T-helper 1 cell (primary cell): ENCODE measurements around the gene ATP13A3.
"Not testable (repeated sequence)": the region's sequence is repeated elsewhere in the genome, so short reads cannot be mapped to it uniquely, and the experiment has no call there.

Experiments
- DNase-seq, 5 donors: peaks; one replicate each; pipeline ENCODE4 v3.0.0-alpha.2; 2012 to 2020
- total RNA-seq, 4 donors: gene quantifications; one replicate each; lab custom pipeline; 2026; lab: John Stamatoyannopoulos, UW

Gene ATP13A3
- total RNA-seq, result 83.0 to 132 (median 122) reads per million in 4 donors

- DNase-seq, result peak; percentile 86 to 95 (median 88)
These were observed at the start of gene ATP13A3 for GRCh38 chr3:194486540-194487288. ATP13A3 (minus strand) TSS chr3:194487002; CDS start chr3:194462190, 24,812 bp downstream.

DNA sequence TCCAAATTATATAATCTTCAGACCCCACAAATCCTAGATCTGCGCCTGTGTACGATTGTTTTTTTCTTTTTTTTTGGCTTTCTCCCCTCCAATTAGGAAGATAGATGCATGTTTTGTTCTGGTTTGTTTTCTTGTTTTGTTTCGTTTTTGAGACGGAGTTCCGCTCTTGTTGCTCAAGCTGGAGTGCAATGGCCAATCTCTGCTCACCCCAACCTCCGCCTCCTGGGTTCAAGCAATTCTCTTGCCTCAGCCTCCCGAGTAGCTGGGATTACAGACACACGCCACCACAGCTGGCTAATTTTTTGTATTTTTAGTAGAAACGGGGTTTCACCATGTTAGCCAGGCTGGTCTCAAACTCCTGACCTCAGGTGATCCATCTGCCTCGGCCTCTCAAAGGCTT, 48.4 kb upstream of the ATP13A3 start:
- DNase-seq, result not testable (repeated sequence)

GRCh38 chr3:194534243-194534642, 47.4 kb upstream of the ATP13A3 start:
- no peak for DNase-seq

GRCh38 chr3:194532591-194532990, 45.8 kb upstream of the ATP13A3 start:
- no peak for DNase-seq

DNA sequence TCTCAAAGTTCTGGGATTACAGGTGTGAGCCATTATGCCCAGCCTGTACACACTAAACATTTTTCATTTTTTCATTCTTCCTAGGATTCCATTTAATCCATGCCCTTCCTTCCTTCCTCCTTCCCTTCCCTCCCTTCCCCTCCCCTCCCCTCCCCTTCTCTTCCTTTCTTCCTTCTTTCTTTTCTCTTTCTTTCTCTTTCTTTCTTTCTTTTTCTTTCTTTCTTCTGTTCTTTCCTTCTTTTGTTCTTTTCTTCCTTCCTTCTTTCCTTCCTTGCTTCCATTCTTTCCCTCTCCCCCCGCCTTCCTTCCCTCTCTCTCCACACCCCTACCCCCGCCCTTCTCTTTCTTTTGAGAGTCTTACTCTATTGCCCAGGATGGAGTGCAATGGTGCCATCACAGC, 40.9 kb upstream of the ATP13A3 start:
- no peak for DNase-seq

DNA sequence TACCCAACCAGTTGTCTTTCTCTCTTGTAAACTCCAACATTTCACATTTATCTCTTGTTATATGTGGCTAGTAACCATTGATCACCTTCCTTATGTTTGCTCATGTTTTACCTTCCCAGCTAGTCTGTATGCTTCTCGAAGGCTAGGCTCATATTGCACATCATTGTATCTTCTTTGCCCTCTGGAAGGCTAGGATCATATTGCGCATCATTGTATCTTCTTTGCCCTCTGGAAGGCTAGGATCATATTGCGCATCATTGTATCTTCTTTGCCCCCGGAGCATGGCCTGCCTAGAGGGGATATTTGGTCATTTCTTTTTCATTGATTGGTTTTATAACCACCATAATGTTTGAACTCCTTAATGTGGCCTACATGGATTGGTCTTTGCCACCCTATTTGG, 39.4 kb upstream of the ATP13A3 start:
- no peak for DNase-seq

DNA sequence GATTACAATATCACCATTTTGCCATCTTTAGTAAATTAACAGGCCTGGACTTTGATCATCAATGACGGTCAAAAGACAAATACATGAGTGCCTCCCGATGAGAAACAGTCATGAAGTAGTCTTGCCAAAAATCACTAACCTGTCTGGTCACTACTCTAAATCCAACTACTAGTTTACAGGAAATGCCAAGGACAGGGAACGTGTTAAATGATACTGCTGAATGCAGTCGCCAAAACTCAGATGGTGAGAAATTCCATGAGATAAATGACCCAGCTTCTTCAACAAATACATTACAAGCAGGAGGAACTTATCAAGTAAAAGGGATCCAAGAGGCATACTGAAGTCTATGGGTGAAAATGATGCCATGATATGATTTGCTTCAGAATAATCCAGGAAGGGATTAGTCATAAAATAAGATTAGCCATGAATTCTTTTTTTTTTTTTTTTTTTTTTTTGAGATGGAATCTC, 35.8 kb upstream of the ATP13A3 start:
- DNase-seq, result no peak

DNA sequence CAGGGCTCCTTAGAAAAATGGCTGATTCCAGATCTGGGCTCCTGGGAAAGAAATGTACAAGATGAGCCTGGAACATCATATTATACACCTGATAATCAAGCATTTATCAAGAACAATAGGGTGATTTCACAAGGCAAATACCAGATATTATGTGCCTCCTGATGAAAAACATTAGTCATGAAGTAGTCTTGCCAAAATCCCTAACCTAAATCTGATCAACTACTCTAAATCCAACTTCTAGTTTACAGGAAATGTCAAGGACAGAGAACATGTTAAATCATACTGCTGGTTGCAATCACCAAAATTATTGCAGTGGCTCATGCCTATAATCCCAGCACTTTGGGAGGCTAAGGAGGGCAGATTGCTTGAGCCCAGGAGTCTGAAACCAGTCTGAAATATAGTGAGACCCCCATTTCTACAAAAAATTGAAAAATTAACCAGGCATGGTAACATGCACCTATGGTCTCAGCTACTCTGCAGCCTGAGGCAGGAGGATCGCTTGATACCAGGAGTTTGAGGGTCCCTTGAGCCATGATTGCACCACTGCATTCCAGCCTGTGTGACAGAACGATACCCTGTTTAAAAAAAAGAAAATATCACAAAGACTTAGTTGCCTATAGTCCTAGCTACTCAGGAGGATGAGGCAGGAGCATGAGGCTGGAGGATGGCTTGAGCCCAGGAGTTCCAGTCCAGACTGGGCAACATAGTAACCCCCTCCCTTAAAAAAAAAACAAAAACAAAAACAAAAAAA, 34.9 kb upstream of the ATP13A3 start:
- DNase-seq, result no peak

- peak in 1 of 5 donors; percentile 85 for DNase-seq
These were observed 33.9 kb upstream of the ATP13A3 start for GRCh38 chr3:194520682-194521162.

DNA sequence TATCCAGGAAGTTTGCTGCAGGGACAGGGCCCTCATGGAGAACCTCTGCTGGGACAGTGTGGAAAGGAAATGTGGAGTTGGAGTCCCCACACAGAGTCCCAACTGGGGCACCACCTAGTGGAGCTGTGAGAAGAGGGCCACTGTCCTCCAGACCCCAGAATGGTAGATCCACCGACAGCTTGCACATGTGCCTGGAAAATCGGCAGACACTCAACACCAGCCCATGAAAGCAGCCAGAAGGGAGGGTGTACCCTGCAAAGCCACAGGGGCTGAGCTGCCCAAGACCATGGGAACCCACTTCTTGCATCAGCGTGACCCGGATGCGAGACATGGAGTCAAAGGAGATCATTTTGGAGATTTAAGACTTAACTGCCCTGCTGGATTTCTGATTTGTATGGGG, 33.4 kb upstream of the ATP13A3 start:
- DNase-seq, result not testable (repeated sequence)

DNA sequence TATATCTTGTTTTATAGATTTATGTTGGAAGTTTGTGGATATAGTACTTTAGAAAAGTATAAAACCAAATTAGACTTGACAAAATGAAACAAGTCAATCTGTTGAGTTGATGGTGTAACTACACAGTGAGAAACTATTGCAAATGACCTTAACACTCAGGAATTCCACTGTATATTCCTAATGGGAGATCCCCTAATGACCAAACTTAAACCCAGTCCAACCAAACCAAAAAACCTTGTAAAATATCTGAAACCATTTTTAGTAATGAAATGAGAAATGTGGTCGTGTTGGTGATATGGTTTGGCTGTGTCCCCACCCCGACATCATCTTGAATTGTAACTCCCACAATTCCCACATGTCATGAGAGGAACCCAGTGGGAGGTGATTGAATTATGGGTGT, 31.9 kb upstream of the ATP13A3 start:
- no peak for DNase-seq

DNA sequence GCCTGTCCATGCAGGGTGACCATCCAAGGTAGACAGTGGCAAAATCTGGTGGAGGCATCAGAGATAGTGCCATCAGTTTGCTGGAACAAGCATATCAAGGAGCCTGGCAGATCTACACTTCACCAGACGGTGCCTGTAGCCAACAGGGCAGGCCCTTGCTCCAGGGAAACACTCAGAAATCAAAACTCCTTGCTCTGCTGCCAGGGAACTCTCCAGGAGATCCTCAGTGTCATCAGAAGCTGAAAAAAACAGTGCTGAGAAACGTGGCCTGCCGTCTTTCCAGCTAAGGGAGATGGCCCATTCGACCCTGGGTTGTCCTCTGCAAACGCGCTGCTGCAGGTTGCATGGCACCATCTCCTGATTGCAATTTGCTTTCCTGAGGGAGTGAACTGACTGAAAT, 30.5 kb upstream of the ATP13A3 start:
- no peak for DNase-seq

DNA sequence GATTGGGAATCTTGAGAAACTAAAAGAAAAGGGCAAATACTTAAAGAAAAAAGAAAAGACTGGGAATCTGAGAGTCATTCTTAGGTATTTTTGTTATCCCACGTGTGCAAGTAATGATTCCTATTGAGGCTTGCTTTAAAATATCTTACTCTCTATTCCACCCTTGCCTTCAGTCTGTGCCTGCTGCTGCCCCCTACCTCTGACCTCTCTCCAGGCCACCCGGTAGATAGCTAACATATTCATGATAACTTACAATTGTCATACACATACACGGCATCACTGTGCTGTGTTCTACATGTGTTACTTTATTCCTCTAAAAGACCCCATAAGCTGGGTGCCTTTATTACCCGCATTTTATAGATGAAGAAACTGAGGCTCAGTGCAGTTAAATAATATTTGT, 27.8 kb upstream of the ATP13A3 start:
- no peak for DNase-seq

- DNase-seq, result no peak
These were observed 26.2 kb upstream of the ATP13A3 start for GRCh38 chr3:194512895-194513601.

- DNase-seq, result no peak
These were observed 22.0 kb upstream of the ATP13A3 start for GRCh38 chr3:194508491-194509453.

DNA sequence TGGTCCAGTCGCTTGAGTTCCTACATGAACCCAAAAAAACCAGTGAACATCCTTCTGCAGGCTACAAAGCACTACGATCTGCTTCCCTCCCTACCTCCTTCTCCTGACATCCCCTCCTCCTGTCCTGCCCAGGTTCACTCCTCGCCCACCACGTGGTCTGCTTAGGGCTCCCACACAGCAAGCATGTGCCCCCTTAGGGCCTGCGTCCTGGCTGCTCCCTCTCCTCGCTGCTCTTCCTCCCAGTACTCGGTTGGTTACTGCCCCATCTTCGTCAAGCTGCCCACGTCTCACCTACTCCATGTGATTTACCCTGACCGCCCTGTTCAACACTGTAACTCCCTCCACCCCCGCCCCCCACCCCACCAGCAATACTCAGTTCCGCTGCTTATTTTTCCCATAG, 20.8 kb upstream of the ATP13A3 start:
- DNase-seq, result no peak

GRCh38 chr3:194505791-194506415, 19.1 kb upstream of the ATP13A3 start:
- no peak for DNase-seq

DNA sequence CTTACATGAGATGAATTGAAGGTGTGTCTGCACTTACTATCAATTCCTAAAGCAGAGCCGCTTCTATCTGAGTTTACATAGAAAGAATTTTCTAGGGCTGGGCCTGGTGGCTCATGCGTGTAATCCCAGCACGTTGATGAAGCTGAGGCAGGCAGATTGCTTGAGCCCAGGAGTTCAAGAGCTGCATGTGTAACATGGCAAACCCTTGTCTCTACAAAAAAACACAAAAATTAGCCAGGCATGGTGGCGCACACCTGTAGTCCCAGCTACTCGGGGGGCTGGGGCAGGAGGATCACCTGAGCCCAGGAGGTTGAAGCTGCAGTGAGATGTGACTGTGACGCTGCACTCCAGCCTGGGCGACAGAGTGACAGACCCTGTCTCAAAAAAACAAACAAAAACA, 18.1 kb upstream of the ATP13A3 start:
- no peak for DNase-seq

DNA sequence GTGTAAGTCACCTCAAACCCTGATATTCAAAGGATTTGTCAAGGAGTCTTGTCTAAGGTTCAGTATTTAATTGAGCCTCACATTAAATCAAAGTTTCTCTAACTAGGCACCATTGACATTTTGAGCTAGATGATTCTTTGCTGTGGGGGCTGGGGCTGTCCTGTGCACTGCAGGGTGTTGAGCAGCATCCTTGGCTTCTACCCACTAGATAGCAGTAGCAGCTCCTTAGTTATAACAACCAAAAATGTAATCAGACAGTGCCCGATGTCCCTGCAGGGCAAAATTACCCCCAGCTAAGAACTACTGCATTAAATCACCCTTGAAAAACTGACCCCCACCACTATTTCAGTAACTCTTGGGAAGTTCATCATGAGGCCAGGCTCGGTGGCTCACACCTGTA, 17.3 kb upstream of the ATP13A3 start:
- no peak for DNase-seq

DNA sequence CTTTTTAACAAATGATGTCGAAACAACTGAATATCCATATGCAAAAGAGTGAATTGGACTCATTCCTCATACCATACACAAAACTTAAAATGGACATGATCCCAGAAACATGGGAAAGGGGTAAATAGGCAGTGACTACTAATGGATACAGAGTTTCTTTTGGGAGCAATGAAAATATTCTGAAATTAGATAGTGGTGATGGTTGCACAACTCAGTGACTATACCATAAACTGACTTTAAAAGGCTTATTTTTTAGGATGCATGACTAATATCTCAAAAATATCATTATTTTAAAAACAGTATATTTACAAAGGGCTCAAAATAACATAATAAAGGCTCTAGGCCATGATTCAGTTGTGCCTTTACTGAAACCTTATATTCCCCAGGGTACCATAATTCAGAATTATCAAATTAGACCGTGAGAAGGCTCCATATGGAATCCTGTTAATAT, 16.3 kb upstream of the ATP13A3 start:
- DNase-seq, result no peak

GRCh38 chr3:194500198-194500597, 13.4 kb upstream of the ATP13A3 start:
- DNase-seq, result no peak
